Measurements from ENCODE around the gene WNT7B.

WNT7B gene

GRCh38 chr22:45882881-45883810 is 93.8 kb downstream of the WNT7B start:
- H3K27ac ChIP-seq (ENCODE audit: low read depth, low read length), result no peak overlapping the region
- H3K27me3 ChIP-seq (ENCODE audit: control insufficient read depth, insufficient read depth, low read length), result peaks cover 45% of the 10 kb centered on the region; the same call in 1 of the 2 replicates
- no peak overlapping the region for H3K4me3 ChIP-seq (ENCODE audit: low read depth, low read length)
- H3K36me3 ChIP-seq (ENCODE audit: control insufficient read depth, insufficient read depth, low read length), result no peaks in the 10 kb centered on the region
- no peak overlapping the region for H3K9ac ChIP-seq (ENCODE audit: low read length)
- no peaks in the 10 kb centered on the region for H3K9me3 ChIP-seq (ENCODE audit: control insufficient read depth, insufficient read depth, low read depth, low read length)
- H3K4me1 ChIP-seq (ENCODE audit: control insufficient read depth, insufficient read depth, low read length), result peaks cover 19% of the 10 kb centered on the region; the same call in 1 of the 2 replicates

- Histone ChIP-seq H3K36me3 (ENCODE audit: control insufficient read depth, insufficient read depth, low read length) (no peaks in the 10 kb centered on the region), H3K27ac (ENCODE audit: low read depth, low read length) (no peak overlapping the region), H3K27me3 (ENCODE audit: control insufficient read depth, insufficient read depth, low read length) (peaks cover 56% of the 10 kb centered on the region; the same call in 1 of the 2 replicates), H3K4me1 (ENCODE audit: control insufficient read depth, insufficient read depth, low read length) (peaks cover 23% of the 10 kb centered on the region; the same call in 1 of the 2 replicates), H3K9ac (ENCODE audit: low read length) (no peak overlapping the region), H3K9me3 (ENCODE audit: control insufficient read depth, insufficient read depth, low read depth, low read length) (no peaks in the 10 kb centered on the region), H3K4me3 (ENCODE audit: low read depth, low read length) (no peak overlapping the region)
Observed at GRCh38 chr22:45881524-45881875, 95.5 kb downstream of the WNT7B start.

GRCh38 chr22:45880716-45881523 is 96.0 kb downstream of the WNT7B start:
- Histone ChIP-seq H3K36me3 (ENCODE audit: control insufficient read depth, insufficient read depth, low read length) (no peaks in the 10 kb centered on the region), H3K27ac (ENCODE audit: low read depth, low read length) (no peak overlapping the region), H3K9me3 (ENCODE audit: control insufficient read depth, insufficient read depth, low read depth, low read length) (no peaks in the 10 kb centered on the region), H3K4me3 (ENCODE audit: low read depth, low read length) (no peak overlapping the region), H3K9ac (ENCODE audit: low read length) (no peak overlapping the region), H3K27me3 (ENCODE audit: control insufficient read depth, insufficient read depth, low read length) (peaks cover 56% of the 10 kb centered on the region; the same call in 1 of the 2 replicates), H3K4me1 (ENCODE audit: control insufficient read depth, insufficient read depth, low read length) (peaks cover 23% of the 10 kb centered on the region; the same call in 1 of the 2 replicates)

GRCh38 chr22:45880091-45880715 is 96.8 kb downstream of the WNT7B start:
- H3K4me3 ChIP-seq (ENCODE audit: low read depth, low read length), result no peak overlapping the region
- H3K9me3 ChIP-seq (ENCODE audit: control insufficient read depth, insufficient read depth, low read depth, low read length), result no peaks in the 10 kb centered on the region
- H3K27me3 ChIP-seq (ENCODE audit: control insufficient read depth, insufficient read depth, low read length), result peaks cover 61% of the 10 kb centered on the region; the same call in 1 of the 2 replicates
- H3K9ac ChIP-seq (ENCODE audit: low read length), result no peak overlapping the region
- H3K36me3 ChIP-seq (ENCODE audit: control insufficient read depth, insufficient read depth, low read length), result no peaks in the 10 kb centered on the region
- peaks cover 23% of the 10 kb centered on the region; the same call in 1 of the 2 replicates for H3K4me1 ChIP-seq (ENCODE audit: control insufficient read depth, insufficient read depth, low read length)
- no peak overlapping the region for H3K27ac ChIP-seq (ENCODE audit: low read depth, low read length)

GRCh38 chr22:45879552-45879949 is 97.4 kb downstream of the WNT7B start:
- Histone ChIP-seq H3K4me1 (ENCODE audit: control insufficient read depth, insufficient read depth, low read length) (peaks cover 23% of the 10 kb centered on the region; the same call in 1 of the 2 replicates), H3K27me3 (ENCODE audit: control insufficient read depth, insufficient read depth, low read length) (peaks cover 61% of the 10 kb centered on the region; the same call in 1 of the 2 replicates)

GRCh38 chr22:45878901-45879551 is 97.9 kb downstream of the WNT7B start:
- H3K27ac ChIP-seq (ENCODE audit: low read depth, low read length), result no peak overlapping the region
- no peak overlapping the region for H3K9ac ChIP-seq (ENCODE audit: low read length)
- H3K36me3 ChIP-seq (ENCODE audit: control insufficient read depth, insufficient read depth, low read length), result no peaks in the 10 kb centered on the region
- peaks cover 23% of the 10 kb centered on the region; the same call in 1 of the 2 replicates for H3K4me1 ChIP-seq (ENCODE audit: control insufficient read depth, insufficient read depth, low read length)
- no peak overlapping the region for H3K4me3 ChIP-seq (ENCODE audit: low read depth, low read length)
- no peaks in the 10 kb centered on the region for H3K9me3 ChIP-seq (ENCODE audit: control insufficient read depth, insufficient read depth, low read depth, low read length)
- peaks cover 62% of the 10 kb centered on the region; the same call in 1 of the 2 replicates for H3K27me3 ChIP-seq (ENCODE audit: control insufficient read depth, insufficient read depth, low read length)

More at GRCh38 chr22:45879552-45879949, 97.4 kb downstream of the WNT7B start:
- H3K4me3 ChIP-seq (ENCODE audit: low read depth, low read length), result no peak overlapping the region
- H3K27ac ChIP-seq (ENCODE audit: low read depth, low read length), result no peak overlapping the region
- H3K9ac ChIP-seq (ENCODE audit: low read length), result no peak overlapping the region
- no peaks in the 10 kb centered on the region for H3K9me3 ChIP-seq (ENCODE audit: control insufficient read depth, insufficient read depth, low read depth, low read length)
- H3K36me3 ChIP-seq (ENCODE audit: control insufficient read depth, insufficient read depth, low read length), result no peaks in the 10 kb centered on the region

- peaks cover 65% of the 10 kb centered on the region; the same call in 1 of the 2 replicates for H3K27me3 ChIP-seq (ENCODE audit: control insufficient read depth, insufficient read depth, low read length)
- H3K4me3 ChIP-seq (ENCODE audit: low read depth, low read length), result no peak overlapping the region
- H3K9ac ChIP-seq (ENCODE audit: low read length), result no peak overlapping the region
- H3K4me1 ChIP-seq (ENCODE audit: control insufficient read depth, insufficient read depth, low read length), result peaks cover 23% of the 10 kb centered on the region; the same call in 1 of the 2 replicates
- H3K27ac ChIP-seq (ENCODE audit: low read depth, low read length), result no peak overlapping the region
- H3K36me3 ChIP-seq (ENCODE audit: control insufficient read depth, insufficient read depth, low read length), result no peaks in the 10 kb centered on the region
- H3K9me3 ChIP-seq (ENCODE audit: control insufficient read depth, insufficient read depth, low read depth, low read length), result peaks cover 4% of the 10 kb centered on the region; the same call in 1 of the 2 replicates
Observed at GRCh38 chr22:45878051-45878781, 98.7 kb downstream of the WNT7B start.

- H3K27ac ChIP-seq (ENCODE audit: low read depth, low read length), result no peak overlapping the region
- H3K4me1 ChIP-seq (ENCODE audit: control insufficient read depth, insufficient read depth, low read length), result peaks cover 23% of the 10 kb centered on the region; the same call in 1 of the 2 replicates
- no peaks in the 10 kb centered on the region for H3K36me3 ChIP-seq (ENCODE audit: control insufficient read depth, insufficient read depth, low read length)
- H3K9me3 ChIP-seq (ENCODE audit: control insufficient read depth, insufficient read depth, low read depth, low read length), result peaks cover 4% of the 10 kb centered on the region; the same call in 1 of the 2 replicates
- H3K9ac ChIP-seq (ENCODE audit: low read length), result no peak overlapping the region
- H3K27me3 ChIP-seq (ENCODE audit: control insufficient read depth, insufficient read depth, low read length), result peaks cover 62% of the 10 kb centered on the region; the same call in 1 of the 2 replicates
- H3K4me3 ChIP-seq (ENCODE audit: low read depth, low read length), result no peak overlapping the region
Observed at GRCh38 chr22:45877651-45878050, 99.3 kb downstream of the WNT7B start.

GRCh38 chr22:45877036-45877380 is 100.0 kb downstream of the WNT7B start:
- peaks cover 56% of the 10 kb centered on the region; the same call in 1 of the 2 replicates for H3K27me3 ChIP-seq (ENCODE audit: control insufficient read depth, insufficient read depth, low read length)
- H3K4me1 ChIP-seq (ENCODE audit: control insufficient read depth, insufficient read depth, low read length), result peaks cover 23% of the 10 kb centered on the region; the same call in 1 of the 2 replicates
- H3K36me3 ChIP-seq (ENCODE audit: control insufficient read depth, insufficient read depth, low read length), result no peaks in the 10 kb centered on the region
- no peak overlapping the region for H3K27ac ChIP-seq (ENCODE audit: low read depth, low read length)
- H3K9ac ChIP-seq (ENCODE audit: low read length), result no peak overlapping the region
- H3K9me3 ChIP-seq (ENCODE audit: control insufficient read depth, insufficient read depth, low read depth, low read length), result peaks cover 4% of the 10 kb centered on the region; the same call in 1 of the 2 replicates
- no peak overlapping the region for H3K4me3 ChIP-seq (ENCODE audit: low read depth, low read length)
